Stimulated activated CD4-positive, alpha-beta T cell treated with anti-CD3 and anti-CD28 coated beads, TNF-alpha, amount 100 ng/mL, for 24 hours (primary cell): ENCODE results near the gene OPRPN.

ENCODE experiments used
- DNase-seq, 3 experiments: peaks; one replicate each; pipeline ENCODE4 v3.0.0-alpha.2; 2020; ENCODE audit warnings: low read depth in 3 of 3

Gene OPRPN

GRCh38 chr4:70397580-70397979 lies at the start of gene OPRPN:
OPRPN (plus strand) TSS chr4:70397940; CDS start chr4:70399286, 1,346 bp downstream.
- no peak for DNase-seq

GRCh38 chr4:70356185-70356584 lies 41.6 kb upstream of the OPRPN start:
- no peak for DNase-seq

GRCh38 chr4:70359115-70359661 lies 38.6 kb upstream of the OPRPN start:
- no peak for DNase-seq

- no peak for DNase-seq
These were observed 37.3 kb upstream of the OPRPN start, which contains the start of gene SMR3A for GRCh38 chr4:70360460-70360859. SMR3A (plus strand) TSS chr4:70360760; CDS start chr4:70362116, 1,356 bp downstream.

- no peak for DNase-seq
These were observed 33.7 kb upstream of the OPRPN start for GRCh38 chr4:70364002-70364401.

- no peak for DNase-seq
These were observed 32.3 kb upstream of the OPRPN start for GRCh38 chr4:70365479-70365878.

GRCh38 chr4:70367813-70368212 lies 29.9 kb upstream of the OPRPN start:
- DNase-seq, result no peak

- no peak for DNase-seq
These were observed 25.8 kb upstream of the OPRPN start for GRCh38 chr4:70371987-70372386.

- no peak for DNase-seq
These were observed 25.0 kb upstream of the OPRPN start for GRCh38 chr4:70372760-70373159.

- no peak for DNase-seq
These were observed 17.2 kb upstream of the OPRPN start for GRCh38 chr4:70380578-70380977.

- no peak for DNase-seq
These were observed 15.0 kb upstream of the OPRPN start, which contains the start of gene SMR3B for GRCh38 chr4:70382691-70383181. SMR3B (plus strand) TSS chr4:70383131; CDS start chr4:70384511, 1,380 bp downstream.

GRCh38 chr4:70392057-70392776 lies 5.5 kb upstream of the OPRPN start:
- DNase-seq, result no peak

- DNase-seq, result no peak
These were observed 1.6 kb downstream of the OPRPN start for GRCh38 chr4:70399319-70399718.

- DNase-seq, result no peak
These were observed 5.0 kb downstream of the OPRPN start for GRCh38 chr4:70402762-70403161.

- no peak for DNase-seq
These were observed 8.0 kb downstream of the OPRPN start for GRCh38 chr4:70405765-70406164.

GRCh38 chr4:70425306-70425705 lies 27.6 kb downstream of the OPRPN start:
- no peak for DNase-seq

GRCh38 chr4:70426789-70427188 lies 29.0 kb downstream of the OPRPN start:
- no peak for DNase-seq

- DNase-seq, result no peak
These were observed 39.5 kb downstream of the OPRPN start for GRCh38 chr4:70437197-70437596.

- no peak for DNase-seq
These were observed 44.7 kb downstream of the OPRPN start for GRCh38 chr4:70442474-70442873.

- no peak for DNase-seq
These were observed 45.6 kb downstream of the OPRPN start for GRCh38 chr4:70443329-70443728.

- DNase-seq, result no peak
These were observed 51.5 kb downstream of the OPRPN start for GRCh38 chr4:70449220-70449619.

- DNase-seq, result no peak
These were observed 55.2 kb downstream of the OPRPN start for GRCh38 chr4:70452946-70453345.
